H1 (cell line): ENCODE results near the gene MBD4. TPM values are rescaled to one million over a fixed set of nuclear protein-coding genes. Genes with fewer than 3 reads are reported as not detected.
"Not testable (repeated sequence)": the region's sequence is repeated elsewhere in the genome, so short reads cannot be mapped to it uniquely, and the experiment has no call there.

Experiments
- CTCF ChIA-PET: fragments of 300-600 bp; sonication (Branson Sonifier 250); formaldehyde crosslinking; loops from one replicate; lab custom pipeline; 2021; ENCODE audit not compliant: partially characterized antibody; lab: Charles Lee
- POLR2A ChIA-PET: fragments of 300-600 bp; sonication (Branson Sonifier 250); formaldehyde crosslinking; loops from one replicate; lab custom pipeline; 2021; ENCODE audit warnings: inconsistent platforms; ENCODE audit not compliant: partially characterized antibody; lab: Charles Lee
- DNase-seq, 2 experiments: peaks; one replicate each; pipeline versions ENCODE4 v3.0.0 to v3.0.0-alpha.2; 2010 to 2022; ENCODE audit warnings: low spot score in 2 of 2, low read depth in 1 of 2, mixed read lengths in 1 of 2
- FAIRE-seq: peaks from 2 replicates; lab custom pipeline; 2011; peaks lifted over from hg19 to GRCh38; lab: Jason Lieb, UNC
- H2AFZ ChIP-seq: 2 replicates; pipeline ENCODE4 v1.8.1; 2012; ENCODE audit warnings: low read length, inconsistent platforms
- H2AK5ac ChIP-seq: 2 replicates; pipeline ENCODE4 v1.6.1; 2013; ENCODE audit warnings: low read depth, low read length
- H2BK120ac ChIP-seq: replicated peaks from 2 replicates; pipeline ENCODE3; 2013; ENCODE audit warnings: low read depth, low read length, inconsistent platforms
- H2BK12ac ChIP-seq: 2 replicates; pipeline ENCODE4 v1.6.1; 2013; ENCODE audit warnings: low read depth, low read length
- H2BK15ac ChIP-seq: 2 replicates; pipeline ENCODE4 v1.6.1; 2013; ENCODE audit warnings: low read length
- H2BK20ac ChIP-seq: 2 replicates; pipeline ENCODE4 v1.6.1; 2013; ENCODE audit warnings: low read length
- H2BK5ac ChIP-seq: 2 replicates; pipeline ENCODE4 v1.6.1; 2013; ENCODE audit warnings: low read depth, low read length
- H3K14ac ChIP-seq: 2 replicates; pipeline ENCODE4 v1.6.1; 2013; ENCODE audit warnings: inconsistent platforms; ENCODE audit not compliant: insufficient read length
- H3K18ac ChIP-seq: 2 replicates; pipeline ENCODE4 v1.6.1; 2013; ENCODE audit warnings: low read length; ENCODE audit errors: extremely low read depth
- H3K23ac ChIP-seq: 2 replicates; pipeline ENCODE4 v1.6.1; 2013; ENCODE audit warnings: inconsistent platforms; ENCODE audit not compliant: insufficient read length
- H3K23me2 ChIP-seq: 2 replicates; pipeline ENCODE4 v1.6.1; 2013; ENCODE audit warnings: low read depth, low read length
- H3K27ac ChIP-seq: 2 replicates; pipeline ENCODE4 v1.6.1; 2011; ENCODE audit warnings: low read depth, low read length, inconsistent platforms
- H3K27me3 ChIP-seq, 4 experiments: replicated peaks in 1 of 4; 1 replicate in 1 of 4; 2 replicates in 3 of 4; pipeline versions ENCODE4 v1.6.1 to v1.8.1; 2011 to 2013; ENCODE audit warnings: low read length in 3 of 4, mild to moderate bottlenecking in 3 of 4, inconsistent platforms in 2 of 4, mixed read lengths in 2 of 4, moderate library complexity in 1 of 4; ENCODE audit not compliant: control insufficient read depth in 3 of 4, insufficient read depth in 3 of 4; ENCODE audit errors: extremely low read depth in 1 of 4
- H3K36me3 ChIP-seq, 4 experiments: 2 replicates each; pipeline versions ENCODE4 v1.6.1 to v1.8.1; 2011 to 2013; ENCODE audit warnings: mild to moderate bottlenecking in 4 of 4, low read length in 3 of 4, moderate library complexity in 2 of 4, control low read depth in 1 of 4, inconsistent platforms in 1 of 4; ENCODE audit not compliant: insufficient read depth in 4 of 4, control insufficient read depth in 2 of 4
- H3K4ac ChIP-seq: replicated peaks from 2 replicates; pipeline ENCODE3; 2013; ENCODE audit warnings: low read length, low read depth, mixed read lengths, inconsistent platforms; ENCODE audit not compliant: insufficient read length
- H3K4me1 ChIP-seq, 4 experiments: replicated peaks in 1 of 4; 1 replicate in 1 of 4; 2 replicates in 3 of 4; pipeline versions ENCODE4 v1.6.1 to v1.8.1; 2011 to 2013; ENCODE audit warnings: low read length in 3 of 4, inconsistent platforms in 2 of 4, mixed read lengths in 1 of 4; ENCODE audit not compliant: insufficient read depth in 4 of 4, control insufficient read depth in 3 of 4
- H3K4me2 ChIP-seq, 2 experiments: 2 replicates each; pipeline versions ENCODE4 v1.6.1 to v1.8.1; 2011 to 2013; ENCODE audit warnings: low read depth in 2 of 2, low read length in 2 of 2, control low read depth in 1 of 2, inconsistent platforms in 1 of 2, mild to moderate bottlenecking in 1 of 2; ENCODE audit not compliant: insufficient read depth in 1 of 2
- H3K4me3 ChIP-seq, 4 experiments: fragments of 200-600, 300-600 bp in 1 of 4; sonication (generic), shearing (Covaris generic), sonication (Bioruptor Twin) in 1 of 4; 2 replicates each; pipeline versions ENCODE4 v1.5.1 to v1.8.1; 2011 to 2016; ENCODE audit warnings: low read length in 4 of 4, low read depth in 3 of 4, control low read depth in 2 of 4, inconsistent platforms in 2 of 4, mild to moderate bottlenecking in 2 of 4, mixed read lengths in 1 of 4, moderate library complexity in 1 of 4; ENCODE audit not compliant: insufficient read depth in 2 of 4; ENCODE audit errors: extremely low read depth in 1 of 4
- H3K56ac ChIP-seq: replicated peaks from 2 replicates; pipeline ENCODE3; 2013; ENCODE audit warnings: low read depth, mild to moderate bottlenecking, mixed read lengths, low read length, inconsistent platforms; ENCODE audit not compliant: insufficient read length
- H3K79me1 ChIP-seq: 2 replicates; pipeline ENCODE4 v1.6.1; 2013; ENCODE audit warnings: low read depth, low read length, control low read depth
- H3K79me2 ChIP-seq, 2 experiments: 2 replicates each; pipeline versions ENCODE4 v1.6.1 to v1.8.1; 2012 to 2013; ENCODE audit warnings: low read length in 2 of 2, mild to moderate bottlenecking in 2 of 2, inconsistent platforms in 1 of 2; ENCODE audit not compliant: insufficient read depth in 2 of 2, control insufficient read depth in 1 of 2
- H3K9ac ChIP-seq, 4 experiments: replicated peaks in 1 of 4; 1 replicate in 1 of 4; 2 replicates in 3 of 4; pipeline versions ENCODE4 v1.6.1 to v1.8.1; 2011 to 2013; ENCODE audit warnings: low read depth in 3 of 4, low read length in 3 of 4, control low read depth in 2 of 4, mild to moderate bottlenecking in 2 of 4, moderate library complexity in 2 of 4, inconsistent platforms in 1 of 4; ENCODE audit errors: extremely low read depth in 1 of 4
- H3K9me3 ChIP-seq, 2 experiments: 2 replicates each; pipeline versions ENCODE4 v1.6.1 to v1.8.1; 2012 to 2013; ENCODE audit warnings: mild to moderate bottlenecking in 2 of 2, moderate library complexity in 2 of 2, control low read depth in 1 of 2, inconsistent platforms in 1 of 2, low read depth in 1 of 2, low read length in 1 of 2, mixed read lengths in 1 of 2; ENCODE audit not compliant: insufficient read depth in 2 of 2
- H4K20me1 ChIP-seq, 2 experiments: replicated peaks in 1 of 2; 2 replicates each; pipeline versions ENCODE3 to v1.8.1; 2011 to 2013; ENCODE audit warnings: inconsistent platforms in 2 of 2, low read length in 2 of 2, mild to moderate bottlenecking in 1 of 2; ENCODE audit not compliant: insufficient read depth in 2 of 2, control insufficient read depth in 1 of 2
- H4K5ac ChIP-seq: 2 replicates; pipeline ENCODE4 v1.6.1; 2013; ENCODE audit warnings: low read length, low read depth, mixed read lengths, inconsistent platforms; ENCODE audit not compliant: insufficient read length
- H4K8ac ChIP-seq: 2 replicates; pipeline ENCODE4 v1.8.0; 2013; ENCODE audit warnings: mild to moderate bottlenecking, moderate library complexity, low read length, inconsistent platforms; ENCODE audit not compliant: insufficient read depth; ENCODE audit errors: extremely low read depth
- H4K91ac ChIP-seq: replicated peaks from 2 replicates; pipeline ENCODE3; 2013; ENCODE audit warnings: low read length, mixed read lengths, inconsistent platforms; ENCODE audit not compliant: insufficient read length
- WGBS, 2 experiments: shearing (Covaris generic) in 1 of 2; methylation state at CpG; one replicate each; pipeline versions ENCODE4 v1.1.6 to v1.1.7; 2013 to 2015; ENCODE audit warnings: low lambda C conversion rate in 2 of 2, mixed read lengths in 2 of 2, inconsistent platforms in 1 of 2, low coverage in 1 of 2, missing lambda C conversion rate in 1 of 2; ENCODE audit not compliant: insufficient replicate concordance in 2 of 2, insufficient coverage in 1 of 2, insufficient read length in 1 of 2; ENCODE audit errors: extremely low coverage in 1 of 2, missing lambda C conversion rate in 1 of 2; 5-methylcytosine and 5-hydroxymethylcytosine counted together
- polyA plus RNA-seq, 7 experiments: library from polyadenylated mRNA; depleted of rRNA in 3 of 7; stranded (reverse) in 5 of 7; unstranded in 2 of 7; fragments of >200 nt in 5 of 7; fragments of 200-250 nt in 2 of 7; gene quantifications; 1 replicate in 5 of 7; 2 replicates in 1 of 7; 4 replicates in 1 of 7; pipeline versions ENCODE4 v1.2.1 to v1.2.3, GENCODE V29; 2011 to 2013; ENCODE audit warnings: missing spikeins in 2 of 7, mixed read lengths in 2 of 7
- total RNA-seq: library from RNA; stranded (reverse); fragmentation: NEBNext Ultra II Directional; extraction: Animal tissue kit (Norgen Biotek cat#: 25700); gene quantifications from 2 replicates; pipeline ENCODE4 v1.2.1, GENCODE V29; 2021

The MBD4 gene
- total and polyA plus RNA-seq, 2 of the 8 experiments (the other 6 are each of a cell fraction or from before 2014, with no cell fraction given), result 11.2 to 35.8 TPM

- H3K56ac ChIP-seq, H2BK15ac ChIP-seq, H3K36me3 ChIP-seq, H3K4me2 ChIP-seq, H3K27me3 ChIP-seq, H4K91ac ChIP-seq, H3K79me1 ChIP-seq, H4K20me1 ChIP-seq, H3K23ac ChIP-seq, H2BK12ac ChIP-seq, H2AFZ ChIP-seq, H2BK20ac ChIP-seq, H3K4ac ChIP-seq, H3K9me3 ChIP-seq, FAIRE-seq, H3K9ac ChIP-seq, H2BK5ac ChIP-seq, H3K23me2 ChIP-seq, H3K4me1 ChIP-seq, H3K27ac ChIP-seq, H4K8ac ChIP-seq, H2AK5ac ChIP-seq, DNase-seq, H4K5ac ChIP-seq, H3K14ac ChIP-seq, H2BK120ac ChIP-seq, H3K18ac ChIP-seq, H3K79me2 ChIP-seq, H3K4me3 ChIP-seq: not testable (repeated sequence)
- CTCF ChIA-PET, result interaction anchor here (0.8 to 5.1 kb wide), 24 partner anchors 11 to 558 kb away, joined by 3 to 58 read pairs (median 6); a partner anchor contains a TSS
- WGBS, 2 experiments, result 80% methylated on average over 5 of the region's 5 CpGs; no CpG with 5 or more reads in 1 of the 2 experiments
- POLR2A ChIA-PET, result interaction anchor here (1.0 to 2.3 kb wide), 6 partner anchors 11 to 68 kb away, joined by 3 to 9 read pairs (median 5); partner anchors contain the start of gene EFCAB12
Measured at GRCh38 chr3:129384103-129384502, 55.6 kb downstream of the MBD4 start.
